HL-60 (cell line): ENCODE data around the gene ATOSB.

Experiments
- GABPA ChIP-seq: IDR thresholded peaks from 2 replicates; pipeline ENCODE4 v1.6.1; 2012; ENCODE audit warnings: low read depth
- POLR2AphosphoS5 ChIP-seq: IDR thresholded peaks from 2 replicates; pipeline ENCODE4 v1.6.1; 2012; ENCODE audit warnings: low read depth
- REST ChIP-seq: IDR thresholded peaks from 2 replicates; pipeline ENCODE4 v1.6.1; 2012; ENCODE audit warnings: low read depth; ENCODE audit not compliant: insufficient replicate concordance
- SPI1 ChIP-seq: IDR thresholded peaks from 2 replicates; pipeline ENCODE4 v1.6.1; 2012; ENCODE audit warnings: low read depth, mild to moderate bottlenecking, borderline replicate concordance
- TF ChIP-seq, protein P1 (sequence below): IDR thresholded peaks from one replicate; pipeline ENCODE4 v1.5.1; 2011; ENCODE audit warnings: low read length, control low read depth, inconsistent platforms; ENCODE audit not compliant: insufficient read depth

DNA sequence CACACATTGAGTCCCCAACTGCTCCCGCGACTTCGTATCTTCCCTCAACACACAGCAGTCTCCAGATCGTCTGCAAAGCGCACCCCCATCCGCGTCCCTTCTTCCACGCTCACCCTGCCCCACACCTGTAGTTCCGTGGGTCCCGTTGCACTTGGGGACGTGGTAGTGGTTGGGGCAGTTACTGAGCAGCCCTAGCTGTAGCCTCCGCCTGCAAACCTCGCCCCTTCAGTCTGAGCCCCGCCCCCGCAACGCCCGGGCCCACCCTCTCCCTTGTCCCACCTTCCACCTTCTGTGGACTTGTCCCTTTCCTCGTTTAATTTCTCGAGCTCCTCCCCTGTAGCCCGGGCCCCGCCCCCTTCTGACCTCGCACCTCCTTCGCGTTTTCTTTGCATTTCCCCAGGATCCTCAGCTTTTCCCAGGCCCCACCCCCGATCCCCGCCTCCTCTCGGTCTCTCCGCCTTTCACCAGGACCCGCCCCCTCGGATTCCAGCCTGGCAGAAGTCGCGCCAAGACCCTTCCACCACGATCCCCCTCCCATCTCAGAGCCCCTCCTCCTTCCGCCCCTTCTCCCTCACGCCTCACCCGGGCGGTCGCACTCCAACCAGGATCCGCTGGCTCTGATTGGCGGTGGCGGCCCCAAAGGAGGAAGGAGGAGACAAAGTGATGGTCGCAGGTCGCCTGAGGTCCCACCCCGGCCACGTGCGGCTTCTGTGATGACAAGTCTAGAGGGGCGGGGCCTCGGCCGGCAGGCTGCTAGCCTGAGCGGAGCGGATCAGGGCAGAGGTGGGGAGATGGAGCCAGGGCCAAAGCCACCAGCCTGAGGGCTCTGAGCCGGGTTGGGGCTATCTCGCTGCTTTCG lies at the start of gene ATOSB:
- TF ChIP-seq, protein P1, sequence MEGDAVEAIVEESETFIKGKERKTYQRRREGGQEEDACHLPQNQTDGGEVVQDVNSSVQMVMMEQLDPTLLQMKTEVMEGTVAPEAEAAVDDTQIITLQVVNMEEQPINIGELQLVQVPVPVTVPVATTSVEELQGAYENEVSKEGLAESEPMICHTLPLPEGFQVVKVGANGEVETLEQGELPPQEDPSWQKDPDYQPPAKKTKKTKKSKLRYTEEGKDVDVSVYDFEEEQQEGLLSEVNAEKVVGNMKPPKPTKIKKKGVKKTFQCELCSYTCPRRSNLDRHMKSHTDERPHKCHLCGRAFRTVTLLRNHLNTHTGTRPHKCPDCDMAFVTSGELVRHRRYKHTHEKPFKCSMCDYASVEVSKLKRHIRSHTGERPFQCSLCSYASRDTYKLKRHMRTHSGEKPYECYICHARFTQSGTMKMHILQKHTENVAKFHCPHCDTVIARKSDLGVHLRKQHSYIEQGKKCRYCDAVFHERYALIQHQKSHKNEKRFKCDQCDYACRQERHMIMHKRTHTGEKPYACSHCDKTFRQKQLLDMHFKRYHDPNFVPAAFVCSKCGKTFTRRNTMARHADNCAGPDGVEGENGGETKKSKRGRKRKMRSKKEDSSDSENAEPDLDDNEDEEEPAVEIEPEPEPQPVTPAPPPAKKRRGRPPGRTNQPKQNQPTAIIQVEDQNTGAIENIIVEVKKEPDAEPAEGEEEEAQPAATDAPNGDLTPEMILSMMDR, result no peak
- TF ChIP-seq POLR2AphosphoS5 (0 out of 2 replicates have a peak, but pooled peaks have one; percentile 5), GABPA (no peak), REST (no peak), SPI1 (0 out of 2 replicates have a peak, but pooled peaks have one; percentile 3)
